Measurements from ENCODE around the gene PDLIM5.

PDLIM5 gene

DNA sequence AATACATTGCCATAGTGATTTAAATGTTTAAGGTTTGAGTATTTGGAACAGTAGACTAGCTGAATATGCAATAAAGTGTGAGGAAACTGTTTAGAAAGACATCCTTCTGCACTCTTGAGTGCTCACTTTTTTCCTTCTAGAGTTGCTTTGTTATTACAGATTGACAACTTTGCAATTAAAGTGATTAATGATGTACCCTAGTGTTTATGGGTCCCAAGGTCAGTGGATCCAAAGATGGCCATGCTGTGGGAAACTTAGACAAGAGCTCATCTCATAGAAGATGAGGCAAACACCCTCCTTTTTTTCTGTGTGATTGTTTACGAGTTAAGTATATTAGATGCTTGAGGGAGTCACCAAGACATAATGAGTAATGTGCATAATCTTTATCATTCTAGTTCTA is 118.8 kb downstream of the PDLIM5 start:
- no peaks in the 10 kb centered on the region for H3K9me3 ChIP-seq
- no peaks in the 10 kb centered on the region for H3K27me3 ChIP-seq
- TF ChIP-seq, protein P1, sequence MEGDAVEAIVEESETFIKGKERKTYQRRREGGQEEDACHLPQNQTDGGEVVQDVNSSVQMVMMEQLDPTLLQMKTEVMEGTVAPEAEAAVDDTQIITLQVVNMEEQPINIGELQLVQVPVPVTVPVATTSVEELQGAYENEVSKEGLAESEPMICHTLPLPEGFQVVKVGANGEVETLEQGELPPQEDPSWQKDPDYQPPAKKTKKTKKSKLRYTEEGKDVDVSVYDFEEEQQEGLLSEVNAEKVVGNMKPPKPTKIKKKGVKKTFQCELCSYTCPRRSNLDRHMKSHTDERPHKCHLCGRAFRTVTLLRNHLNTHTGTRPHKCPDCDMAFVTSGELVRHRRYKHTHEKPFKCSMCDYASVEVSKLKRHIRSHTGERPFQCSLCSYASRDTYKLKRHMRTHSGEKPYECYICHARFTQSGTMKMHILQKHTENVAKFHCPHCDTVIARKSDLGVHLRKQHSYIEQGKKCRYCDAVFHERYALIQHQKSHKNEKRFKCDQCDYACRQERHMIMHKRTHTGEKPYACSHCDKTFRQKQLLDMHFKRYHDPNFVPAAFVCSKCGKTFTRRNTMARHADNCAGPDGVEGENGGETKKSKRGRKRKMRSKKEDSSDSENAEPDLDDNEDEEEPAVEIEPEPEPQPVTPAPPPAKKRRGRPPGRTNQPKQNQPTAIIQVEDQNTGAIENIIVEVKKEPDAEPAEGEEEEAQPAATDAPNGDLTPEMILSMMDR (IDR thresholded peaks at IDR 0.05; ENCODE audit: low read depth, low read length): no peak
- DNase-seq: no peak
- peaks cover 8% of the 10 kb centered on the region for H3K4me1 ChIP-seq
- H3K36me3 ChIP-seq: no peaks in the 10 kb centered on the region
- no peak overlapping the region for H3K4me3 ChIP-seq (ENCODE audit: low read depth, low read length)

DNA sequence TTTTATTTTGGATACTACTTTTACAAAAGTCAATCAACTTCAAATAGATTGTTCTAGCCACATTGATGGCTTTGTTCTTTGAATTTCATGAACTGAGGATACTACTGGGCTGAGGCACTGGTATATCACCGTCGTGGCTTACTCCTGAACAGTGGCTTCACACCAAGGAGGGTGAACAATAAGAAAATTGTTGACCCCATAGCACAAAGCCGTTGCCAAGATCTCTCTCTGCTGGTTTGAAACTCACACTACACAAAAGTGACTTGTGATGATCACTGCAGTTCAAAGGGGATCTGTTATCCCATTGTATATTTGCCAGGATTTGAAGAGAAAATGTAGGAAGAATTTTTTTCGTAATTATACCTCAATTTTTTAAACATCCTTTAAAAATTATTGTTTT is 119.6 kb downstream of the PDLIM5 start:
- no peak for DNase-seq
- H3K4me1 ChIP-seq: peaks cover 15% of the 10 kb centered on the region
- H3K36me3 ChIP-seq: no peaks in the 10 kb centered on the region
- no peaks in the 10 kb centered on the region for H3K27me3 ChIP-seq
- H3K9me3 ChIP-seq: no peaks in the 10 kb centered on the region
- H3K4me3 ChIP-seq (ENCODE audit: low read depth, low read length): no peak overlapping the region
- TF ChIP-seq, protein P1 (IDR thresholded peaks at IDR 0.05; ENCODE audit: low read depth, low read length): no peak

- DNase-seq: no peak
- peaks cover 15% of the 10 kb centered on the region for H3K4me1 ChIP-seq
- TF ChIP-seq, protein P1 (IDR thresholded peaks at IDR 0.05; ENCODE audit: low read depth, low read length): no peak
- no peak overlapping the region for H3K4me3 ChIP-seq (ENCODE audit: low read depth, low read length)
- no peaks in the 10 kb centered on the region for H3K27me3 ChIP-seq
- H3K36me3 ChIP-seq: no peaks in the 10 kb centered on the region
- no peaks in the 10 kb centered on the region for H3K9me3 ChIP-seq
These were observed 120.0 kb downstream of the PDLIM5 start for GRCh38 chr4:94571715-94572114.

DNA sequence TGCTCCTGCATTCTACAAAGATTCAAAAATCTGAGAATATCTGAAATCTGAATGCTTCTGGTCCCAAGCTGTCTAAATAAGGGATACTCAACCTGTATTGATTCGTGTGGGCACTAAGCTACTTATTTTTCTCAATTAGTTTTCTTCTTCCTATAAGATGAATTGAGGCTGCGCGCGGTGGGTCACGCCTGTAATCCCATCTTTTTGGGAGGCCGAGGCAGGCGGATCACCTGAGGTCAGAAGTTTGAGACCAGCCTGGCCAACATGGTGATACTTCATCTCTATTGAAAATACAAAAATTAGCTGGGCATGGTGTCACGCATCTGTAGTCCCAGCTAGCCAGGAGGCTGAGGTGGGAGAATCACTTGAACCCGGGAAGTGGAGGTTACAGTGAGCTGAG is 122.3 kb downstream of the PDLIM5 start:
- H3K36me3 ChIP-seq: no peaks in the 10 kb centered on the region
- no peaks in the 10 kb centered on the region for H3K27me3 ChIP-seq
- TF ChIP-seq, protein P1 (IDR thresholded peaks at IDR 0.05; ENCODE audit: low read depth, low read length): no peak
- H3K4me3 ChIP-seq (ENCODE audit: low read depth, low read length): no peak overlapping the region
- peaks cover 15% of the 10 kb centered on the region for H3K4me1 ChIP-seq
- no peak for DNase-seq
- H3K9me3 ChIP-seq: no peaks in the 10 kb centered on the region

- no peak overlapping the region for H3K4me3 ChIP-seq (ENCODE audit: low read depth, low read length)
- no peak for DNase-seq
- H3K36me3 ChIP-seq: no peaks in the 10 kb centered on the region
- TF ChIP-seq, protein P1 (IDR thresholded peaks at IDR 0.05; ENCODE audit: low read depth, low read length): no peak
- no peaks in the 10 kb centered on the region for H3K9me3 ChIP-seq
- H3K27me3 ChIP-seq: no peaks in the 10 kb centered on the region
- peaks cover 15% of the 10 kb centered on the region for H3K4me1 ChIP-seq
These were observed 122.9 kb downstream of the PDLIM5 start for GRCh38 chr4:94574616-94575015.

GRCh38 chr4:94575652-94576051 is 123.9 kb downstream of the PDLIM5 start:
- H3K27me3 ChIP-seq: no peaks in the 10 kb centered on the region
- TF ChIP-seq, protein P1 (IDR thresholded peaks at IDR 0.05; ENCODE audit: low read depth, low read length): no peak
- peak; percentile 29 for DNase-seq
- no peak overlapping the region for H3K4me3 ChIP-seq (ENCODE audit: low read depth, low read length)
- no peaks in the 10 kb centered on the region for H3K36me3 ChIP-seq
- H3K4me1 ChIP-seq: peaks cover 15% of the 10 kb centered on the region
- H3K9me3 ChIP-seq: no peaks in the 10 kb centered on the region

Data from BE2C (cell line).